GM08714 (cell line): ENCODE measurements around the gene LAMA2.

Experiments
- H3K4me3 ChIP-seq: fragments of 200-500 bp; sonication (Bioruptor generic); 2 replicates; pipeline ENCODE4 v1.5.1; 2014; ENCODE audit warnings: mild to moderate bottlenecking, low read length, inconsistent platforms
- ZNF274 ChIP-seq: IDR thresholded peaks from 2 replicates; pipeline ENCODE4 v1.6.1; 2012; ENCODE audit warnings: mild to moderate bottlenecking, low read depth, low read length

Gene LAMA2

GRCh38 chr6:129192458-129192989 lies 309.6 kb downstream of the LAMA2 start:
- TF ChIP-seq ZNF274, result no peak
- no peak overlapping the region for H3K4me3 ChIP-seq

GRCh38 chr6:129194306-129194941 lies 311.5 kb downstream of the LAMA2 start:
- TF ChIP-seq ZNF274, result no peak
- no peak overlapping the region for H3K4me3 ChIP-seq

GRCh38 chr6:129195161-129195560 lies 312.2 kb downstream of the LAMA2 start:
- TF ChIP-seq ZNF274, result no peak
- H3K4me3 ChIP-seq, result no peak overlapping the region

GRCh38 chr6:129195643-129196042 lies 312.7 kb downstream of the LAMA2 start:
- no peak overlapping the region for H3K4me3 ChIP-seq
- no peak for TF ChIP-seq ZNF274

- no peak overlapping the region for H3K4me3 ChIP-seq
- TF ChIP-seq ZNF274, result no peak
These were observed 314.2 kb downstream of the LAMA2 start for GRCh38 chr6:129197154-129197553.

- no peak overlapping the region for H3K4me3 ChIP-seq
- no peak for TF ChIP-seq ZNF274
These were observed 317.2 kb downstream of the LAMA2 start for GRCh38 chr6:129200151-129200550.

GRCh38 chr6:129203190-129203900 lies 320.4 kb downstream of the LAMA2 start:
- no peak for TF ChIP-seq ZNF274
- no peak overlapping the region for H3K4me3 ChIP-seq

- H3K4me3 ChIP-seq, result no peak overlapping the region
- TF ChIP-seq ZNF274, result no peak
These were observed 323.9 kb downstream of the LAMA2 start for GRCh38 chr6:129206821-129207220.

- TF ChIP-seq ZNF274, result no peak
- no peak overlapping the region for H3K4me3 ChIP-seq
These were observed 324.9 kb downstream of the LAMA2 start for GRCh38 chr6:129207832-129208231.

GRCh38 chr6:129208415-129209034 lies 325.6 kb downstream of the LAMA2 start:
- no peak for TF ChIP-seq ZNF274
- H3K4me3 ChIP-seq, result no peak overlapping the region

- TF ChIP-seq ZNF274, result no peak
- H3K4me3 ChIP-seq, result no peak overlapping the region
These were observed 326.4 kb downstream of the LAMA2 start for GRCh38 chr6:129209355-129209754.

- no peak for TF ChIP-seq ZNF274
- H3K4me3 ChIP-seq, result no peak overlapping the region
These were observed 327.7 kb downstream of the LAMA2 start for GRCh38 chr6:129210684-129211083.

- no peak for TF ChIP-seq ZNF274
- H3K4me3 ChIP-seq, result no peak overlapping the region
These were observed 328.7 kb downstream of the LAMA2 start for GRCh38 chr6:129211626-129212025.

GRCh38 chr6:129212081-129212480 lies 329.1 kb downstream of the LAMA2 start:
- TF ChIP-seq ZNF274, result no peak
- no peak overlapping the region for H3K4me3 ChIP-seq

- no peak overlapping the region for H3K4me3 ChIP-seq
- TF ChIP-seq ZNF274, result no peak
These were observed 332.3 kb downstream of the LAMA2 start for GRCh38 chr6:129215246-129215645.

GRCh38 chr6:129215916-129216520 lies 333.1 kb downstream of the LAMA2 start:
- H3K4me3 ChIP-seq, result no peak overlapping the region
- no peak for TF ChIP-seq ZNF274
